Subcutaneous abdominal adipose tissue (tissue), 5 donors: ENCODE measurements around the gene LRBA.

ENCODE experiments used
- H3K27ac ChIP-seq: one replicate; pipeline ENCODE4 v1.7.0; 2013; ENCODE audit warnings: low read depth, mild to moderate bottlenecking, inconsistent platforms, low read length, moderate library complexity
- H3K27me3 ChIP-seq, 5 donors: one replicate each; pipeline ENCODE4 v1.7.0; 2013; ENCODE audit warnings: low read length in 5 of 5, inconsistent platforms in 1 of 5; ENCODE audit not compliant: control insufficient read depth in 5 of 5, insufficient read depth in 4 of 5
- H3K36me3 ChIP-seq, 5 donors: one replicate each; pipeline ENCODE4 v1.7.0; 2013; ENCODE audit warnings: low read length in 5 of 5; ENCODE audit not compliant: control insufficient read depth in 5 of 5, insufficient read depth in 5 of 5
- H3K4me1 ChIP-seq, 5 donors: one replicate each; pipeline ENCODE4 v1.7.0; 2013; ENCODE audit warnings: low read length in 5 of 5, mild to moderate bottlenecking in 3 of 5, moderate library complexity in 1 of 5; ENCODE audit not compliant: control insufficient read depth in 5 of 5, insufficient read depth in 5 of 5
- H3K4me3 ChIP-seq, 5 donors: one replicate each; pipeline ENCODE4 v1.7.0; 2013; ENCODE audit warnings: low read length in 5 of 5, low read depth in 1 of 5
- H3K9ac ChIP-seq, 5 donors: one replicate each; pipeline ENCODE4 v1.7.0; 2013; ENCODE audit warnings: low read length in 5 of 5, mild to moderate bottlenecking in 4 of 5, moderate library complexity in 3 of 5
- H3K9me3 ChIP-seq, 5 donors: one replicate each; pipeline ENCODE4 v1.7.0; 2013; ENCODE audit warnings: low read length in 5 of 5; ENCODE audit not compliant: control insufficient read depth in 5 of 5
- donor health status: healthy.
- donor health status: healthy.
- donor health status: healthy.
- donor health status: healthy.
- donor health status: healthy.

LRBA gene

DNA sequence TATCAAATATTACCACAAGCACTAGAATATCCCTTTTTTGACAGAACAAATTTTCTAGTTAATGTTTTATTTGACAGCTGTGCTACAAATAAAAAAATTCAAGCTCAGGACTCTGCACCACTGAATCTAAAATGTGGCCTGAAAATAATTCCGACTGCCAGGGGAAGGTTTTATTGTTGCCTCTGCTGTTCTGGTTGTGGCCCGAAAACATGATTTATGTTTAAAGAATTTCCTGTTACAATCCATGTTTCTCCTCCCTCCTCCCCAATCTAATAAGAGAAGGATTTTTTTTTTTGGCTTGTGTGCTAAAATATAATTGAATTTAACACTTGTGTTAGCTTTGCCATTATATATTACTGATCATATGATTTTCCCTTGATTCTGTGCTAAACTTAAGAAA, 709.1 kb downstream of the LRBA start:
- no peaks in the 10 kb centered on the region for H3K27me3 ChIP-seq
- no peak overlapping the region for H3K4me3 ChIP-seq
- H3K9ac ChIP-seq: no peak overlapping the region
- H3K9me3 ChIP-seq: no peaks in the 10 kb centered on the region
- no peaks in the 10 kb centered on the region for H3K4me1 ChIP-seq
- H3K36me3 ChIP-seq: peaks cover 0 to 2% (median 0%) of the 10 kb centered on the region in 5 donors
- no peak overlapping the region for H3K27ac ChIP-seq

GRCh38 chr4:150302553-150302952, 712.5 kb downstream of the LRBA start:
- H3K4me1 ChIP-seq: no peaks in the 10 kb centered on the region
- peak overlapping the region in 1 of 5 donors; percentile 81 for H3K9ac ChIP-seq

DNA sequence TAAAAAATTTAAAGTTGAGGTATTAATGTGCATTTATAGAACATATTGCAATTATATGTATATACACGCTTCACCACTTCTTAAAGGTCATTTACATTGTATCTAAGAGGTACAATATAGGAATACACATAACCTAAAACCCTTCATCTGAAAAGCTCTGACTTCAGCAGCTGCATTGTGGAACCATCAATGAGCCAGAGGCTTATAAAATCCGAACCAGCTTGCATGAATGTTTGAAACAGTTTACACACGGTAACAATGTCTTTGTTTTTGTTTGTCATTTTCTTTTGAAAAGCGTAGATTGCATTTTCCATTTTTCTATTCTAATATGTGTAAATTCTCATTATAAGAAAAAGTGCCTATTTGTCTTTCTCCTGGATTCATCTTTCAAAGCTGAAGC, 715.3 kb downstream of the LRBA start:
- Histone ChIP-seq H3K9ac (no peak overlapping the region), H3K27ac (no peak overlapping the region), H3K27me3 (no peaks in the 10 kb centered on the region), H3K4me1 (no peaks in the 10 kb centered on the region), H3K9me3 (no peaks in the 10 kb centered on the region), H3K36me3 (no peaks in the 10 kb centered on the region), H3K4me3 (no peak overlapping the region)

More at GRCh38 chr4:150302553-150302952, 712.5 kb downstream of the LRBA start:
- H3K9me3 ChIP-seq: no peaks in the 10 kb centered on the region
- H3K27me3 ChIP-seq: no peaks in the 10 kb centered on the region
- no peak overlapping the region for H3K4me3 ChIP-seq
- H3K27ac ChIP-seq: no peak overlapping the region
- no peaks in the 10 kb centered on the region for H3K36me3 ChIP-seq

DNA sequence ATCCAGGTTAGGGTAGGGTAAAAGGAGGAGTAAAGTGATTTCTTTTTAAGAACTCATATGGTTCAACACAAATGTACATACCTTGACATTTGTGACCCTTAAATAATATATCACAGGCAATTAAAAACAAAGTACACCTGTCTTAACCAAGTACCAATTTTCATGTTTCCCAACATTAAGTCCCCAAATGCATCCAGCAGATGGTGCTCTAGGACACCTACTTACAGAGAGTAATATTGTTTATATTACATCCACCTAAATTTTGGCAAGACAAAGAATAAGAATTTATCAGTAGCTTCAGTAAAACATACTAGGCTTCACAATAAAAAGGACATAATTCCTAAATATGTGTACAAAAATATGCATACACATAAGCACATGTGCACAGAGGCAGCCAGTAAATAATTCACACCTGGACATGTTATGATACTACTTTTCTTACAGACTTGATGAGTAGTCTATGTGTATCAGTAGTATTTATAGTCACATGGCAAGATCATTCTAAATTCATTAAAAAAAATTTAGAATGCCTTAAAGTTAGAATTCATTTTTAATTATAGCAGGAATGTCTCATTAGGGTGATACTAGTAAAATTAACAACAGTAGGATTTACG, 717.1 kb downstream of the LRBA start:
- Histone ChIP-seq H3K4me3 (no peak overlapping the region), H3K36me3 (no peaks in the 10 kb centered on the region), H3K9me3 (no peaks in the 10 kb centered on the region), H3K9ac (no peak overlapping the region), H3K4me1 (no peaks in the 10 kb centered on the region), H3K27me3 (no peaks in the 10 kb centered on the region), H3K27ac (no peak overlapping the region)

GRCh38 chr4:150289881-150290280, 725.2 kb downstream of the LRBA start:
- H3K27ac ChIP-seq: no peak overlapping the region
- H3K27me3 ChIP-seq: no peaks in the 10 kb centered on the region
- no peaks in the 10 kb centered on the region for H3K4me1 ChIP-seq
- H3K4me3 ChIP-seq: no peak overlapping the region
- peaks cover 0 to 8% (median 0%) of the 10 kb centered on the region in 5 donors for H3K36me3 ChIP-seq
- no peak overlapping the region for H3K9ac ChIP-seq
- no peaks in the 10 kb centered on the region for H3K9me3 ChIP-seq

DNA sequence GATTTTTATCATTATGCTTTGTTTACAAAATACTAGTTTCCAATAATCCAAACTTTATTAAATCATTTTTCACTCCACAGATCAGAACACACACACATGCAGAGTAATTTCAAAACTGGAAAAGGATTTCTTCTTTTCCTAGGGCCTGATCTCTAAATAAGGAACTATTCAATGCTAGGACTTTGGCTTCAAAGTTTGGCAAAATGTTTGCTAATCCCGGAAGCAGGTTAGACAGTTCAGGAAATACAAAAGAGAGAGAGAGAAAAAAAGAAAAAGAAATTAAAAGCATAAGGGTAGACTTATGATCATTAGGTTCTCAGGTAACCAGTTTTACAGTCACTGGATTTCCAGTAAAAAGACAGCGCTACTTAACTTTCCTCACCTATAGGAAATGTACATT, 725.9 kb downstream of the LRBA start:
- no peaks in the 10 kb centered on the region for H3K4me1 ChIP-seq
- no peaks in the 10 kb centered on the region for H3K27me3 ChIP-seq
- H3K36me3 ChIP-seq: peaks cover 0 to 9% (median 2%) of the 10 kb centered on the region in 5 donors
- no peaks in the 10 kb centered on the region for H3K9me3 ChIP-seq
- no peak overlapping the region for H3K27ac ChIP-seq
- no peak overlapping the region for H3K9ac ChIP-seq
- no peak overlapping the region for H3K4me3 ChIP-seq

DNA sequence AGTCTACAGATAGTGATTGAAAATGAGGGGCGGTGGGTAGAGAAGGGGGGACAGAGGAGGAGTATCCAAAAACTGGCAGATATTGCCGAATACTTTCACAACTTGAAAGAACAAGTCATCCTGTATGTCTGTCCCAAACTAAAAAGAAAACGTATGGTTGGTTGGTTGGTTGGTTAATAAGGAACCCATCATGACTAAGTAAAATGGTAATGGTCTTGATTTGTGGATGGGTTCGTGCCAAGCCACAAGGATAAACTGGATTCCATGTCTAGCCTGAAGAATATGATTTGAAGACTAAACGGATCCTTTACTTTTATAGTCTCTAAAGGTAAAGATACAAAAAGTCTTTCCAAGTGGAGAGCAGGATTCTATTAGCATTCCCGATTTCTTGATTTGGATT, 728.4 kb downstream of the LRBA start:
- Histone ChIP-seq H3K27ac (no peak overlapping the region), H3K9ac (no peak overlapping the region), H3K4me1 (no peaks in the 10 kb centered on the region), H3K36me3 (peaks cover 2 to 25% (median 5%) of the 10 kb centered on the region in 5 donors), H3K9me3 (no peaks in the 10 kb centered on the region), H3K4me3 (no peak overlapping the region), H3K27me3 (no peaks in the 10 kb centered on the region)

- no peak overlapping the region for H3K27ac ChIP-seq
- H3K9ac ChIP-seq: no peak overlapping the region
- no peaks in the 10 kb centered on the region for H3K9me3 ChIP-seq
- no peak overlapping the region for H3K4me3 ChIP-seq
- H3K36me3 ChIP-seq: peaks cover 4 to 28% (median 11%) of the 10 kb centered on the region in 5 donors
- H3K27me3 ChIP-seq: no peaks in the 10 kb centered on the region
- H3K4me1 ChIP-seq: no peaks in the 10 kb centered on the region
Measured at GRCh38 chr4:150283689-150284088, 731.4 kb downstream of the LRBA start.

DNA sequence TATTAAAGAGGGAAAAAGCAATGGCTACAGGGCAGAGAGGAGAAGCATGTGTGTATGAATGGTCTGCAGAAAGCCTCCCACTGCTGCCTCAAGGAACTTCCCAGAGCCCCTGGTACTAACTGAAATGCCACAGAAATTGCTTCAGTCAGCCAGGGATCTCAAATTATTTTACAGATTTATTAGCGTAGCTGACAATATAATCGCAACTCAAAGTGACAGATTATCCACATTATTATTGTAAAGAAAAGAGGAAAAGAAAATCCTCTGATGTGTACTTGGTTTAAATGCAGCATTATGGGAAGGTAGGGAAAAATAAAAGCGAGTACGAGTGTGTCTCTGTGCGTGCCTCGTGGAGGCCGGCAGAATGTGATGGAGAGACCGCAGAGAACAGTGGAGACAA, 734.1 kb downstream of the LRBA start:
- Histone ChIP-seq H3K9me3 (peaks cover 0 to 11% (median 3%) of the 10 kb centered on the region in 5 donors), H3K9ac (no peak overlapping the region), H3K36me3 (peaks cover 11 to 34% (median 20%) of the 10 kb centered on the region in 5 donors), H3K27me3 (no peaks in the 10 kb centered on the region), H3K4me3 (no peak overlapping the region), H3K4me1 (no peaks in the 10 kb centered on the region), H3K27ac (no peak overlapping the region)

GRCh38 chr4:150280081-150280895, 734.8 kb downstream of the LRBA start:
- Histone ChIP-seq H3K36me3 (peaks cover 11 to 32% (median 20%) of the 10 kb centered on the region in 5 donors), H3K4me3 (no peak overlapping the region), H3K27me3 (no peaks in the 10 kb centered on the region), H3K4me1 (no peaks in the 10 kb centered on the region), H3K9me3 (peaks cover 0 to 11% (median 3%) of the 10 kb centered on the region in 5 donors), H3K27ac (no peak overlapping the region), H3K9ac (no peak overlapping the region)
